T-cell (primary cell): ENCODE data around the gene OR51S1. TPM values are rescaled to one million over a fixed set of nuclear protein-coding genes. Genes with fewer than 3 reads are reported as not detected.
"Not testable (repeated sequence)": the region's sequence is repeated elsewhere in the genome, so short reads cannot be mapped to it uniquely, and the experiment has no call there.

Experiments
- ATAC-seq, 4 experiments: fragments of 200-7000 bp in 3 of 4; fragments of 150-1000 bp in 1 of 4; cut with Tn5 transposase; replicated peaks in 1 of 4; 1 replicate in 3 of 4; 2 replicates in 1 of 4; pipeline ENCODE4 v1.10.0; 2021; ENCODE audit warnings: moderate library complexity in 3 of 4, mild to moderate bottlenecking in 2 of 4, moderate number of reproducible peaks in 1 of 4
- CTCF ChIA-PET, 2 donors: fragments of 300-600 bp; sonication (Branson Sonifier 250); formaldehyde crosslinking; loops; one replicate each; lab custom pipeline; 2022; ENCODE audit warnings: antibody characterized with exemption in 2 of 2; lab: Charles Lee
- POLR2A ChIA-PET, 2 donors: fragments of 300-600 bp; sonication (Branson Sonifier 250); formaldehyde crosslinking; loops; one replicate each; lab custom pipeline; 2022; ENCODE audit warnings: antibody characterized with exemption in 2 of 2; lab: Charles Lee
- DNase-seq, 35 experiments: peaks; one replicate each; pipeline versions ENCODE4 v3.0.0 to v3.0.0-alpha.2; 2013 to 2023
- H3K27ac ChIP-seq: one replicate; pipeline ENCODE4 v1.5.1; 2013; ENCODE audit warnings: low read length
- H3K27me3 ChIP-seq, 2 experiments: replicated peaks in 1 of 2; 1 replicate in 1 of 2; 2 replicates in 1 of 2; pipeline versions ENCODE4 v1.6.1 to v1.7.0; 2013; ENCODE audit warnings: low read length in 1 of 2, mixed read lengths in 1 of 2; ENCODE audit not compliant: control insufficient read depth in 2 of 2, insufficient read depth in 2 of 2; ENCODE audit errors: extremely low read depth in 1 of 2
- H3K36me3 ChIP-seq, 2 donors: 1 replicate in 1 of 2; 2 replicates in 1 of 2; pipeline versions ENCODE4 v1.6.1 to v1.7.0; 2013; ENCODE audit warnings: low read length in 1 of 2; ENCODE audit not compliant: control insufficient read depth in 2 of 2, insufficient read depth in 1 of 2; ENCODE audit errors: extremely low read depth in 1 of 2
- H3K4me1 ChIP-seq, 2 experiments: 1 replicate in 1 of 2; 2 replicates in 1 of 2; pipeline versions ENCODE4 v1.6.1 to v1.7.0; 2013; ENCODE audit warnings: low read length in 2 of 2, mixed read lengths in 1 of 2; ENCODE audit not compliant: insufficient read depth in 2 of 2, control insufficient read depth in 1 of 2; ENCODE audit errors: extremely low read depth in 1 of 2
- H3K4me3 ChIP-seq, 2 donors: 1 replicate in 1 of 2; 2 replicates in 1 of 2; pipeline versions ENCODE4 v1.5.1 to v1.7.0; 2013; ENCODE audit warnings: mild to moderate bottlenecking in 2 of 2, low read length in 1 of 2, moderate library complexity in 1 of 2; ENCODE audit not compliant: control insufficient read depth in 1 of 2; ENCODE audit errors: extremely low read depth in 1 of 2
- H3K9me3 ChIP-seq: 2 replicates; pipeline ENCODE4 v1.7.0; 2013
- H3K27ac Mint-ChIP-seq, 2 donors: one replicate each; pipeline ENCODE4 v1.8.0; 2020 to 2021; ENCODE audit warnings: mild to moderate bottlenecking in 2 of 2, mixed read lengths in 2 of 2
- H3K27me3 Mint-ChIP-seq, 2 donors: one replicate each; pipeline ENCODE4 v1.8.0; 2021 to 2022; ENCODE audit warnings: mixed read lengths in 2 of 2
- H3K36me3 Mint-ChIP-seq: one replicate; pipeline ENCODE4 v1.8.0; 2021; ENCODE audit warnings: mixed read lengths
- H3K4me1 Mint-ChIP-seq, 3 donors: one replicate each; pipeline ENCODE4 v1.8.0; 2020 to 2022; ENCODE audit warnings: mixed read lengths in 3 of 3, mild to moderate bottlenecking in 1 of 3
- H3K4me3 Mint-ChIP-seq, 3 donors: one replicate each; pipeline ENCODE4 v1.8.0; 2020 to 2022; ENCODE audit warnings: mild to moderate bottlenecking in 3 of 3, mixed read lengths in 3 of 3, moderate library complexity in 3 of 3
- H3K9me3 Mint-ChIP-seq, 3 donors: one replicate each; pipeline ENCODE4 v1.8.0; 2020 to 2022; ENCODE audit warnings: mixed read lengths in 3 of 3
- WGBS: methylation state at CpG from one replicate; pipeline ENCODE4 v1.1.5; 2013; ENCODE audit warnings: missing lambda C conversion rate; ENCODE audit not compliant: insufficient coverage; 5-methylcytosine and 5-hydroxymethylcytosine counted together
- total RNA-seq, 35 experiments: library from RNA in 6 of 35; stranded (reverse) in 6 of 35; fragments of 120-200 nt in 1 of 35; gene quantifications; one replicate each; pipeline versions ENCODE4 v1.2.1 to v1.2.4 and lab custom pipeline; 2013 to 2026

Gene OR51S1
- total RNA-seq, 5 donors from 2014 or later (not counting 1 experiment from before 2014, with no cell fraction given): not detected

DNA sequence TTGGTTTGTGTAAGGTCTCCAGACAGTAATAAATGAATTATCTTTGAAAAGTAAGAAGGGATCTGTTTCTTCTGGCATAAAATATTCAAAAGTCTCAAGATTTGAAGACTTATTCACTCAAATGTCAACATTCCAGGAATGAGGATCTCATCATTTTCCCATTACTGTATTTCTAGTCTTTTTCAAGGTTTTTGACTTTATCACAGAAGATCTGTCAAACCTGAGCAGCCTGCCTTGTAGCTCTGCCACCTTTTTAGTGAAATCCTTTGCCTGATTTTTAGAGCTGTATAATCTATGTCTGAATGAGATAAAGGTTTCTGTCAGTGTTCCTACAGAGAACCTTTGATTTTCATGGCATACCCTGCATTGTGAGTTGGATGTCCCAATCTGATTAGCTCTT, 23.9 kb downstream of the OR51S1 start:
- ChIA-PET POLR2A (no interaction called here), CTCF (no interaction called here)
- Histone ChIP-seq H3K36me3 (no peaks in the 10 kb centered on the region), H3K4me1 (no peaks in the 10 kb centered on the region), H3K9me3 (no peaks in the 10 kb centered on the region), H3K4me3 (no peak overlapping the region), H3K27me3 (peaks cover 0 to 3% of the 10 kb centered on the region in 2 experiments), H3K27ac (no peak overlapping the region)
- no peak overlapping the region for H3K4me3 Mint-ChIP-seq
- DNase-seq (no peak), ATAC-seq (no peak)
- H3K27ac Mint-ChIP-seq: no peak overlapping the region
- H3K9me3 Mint-ChIP-seq: peaks cover 0 to 4% (median 0%) of the 10 kb centered on the region in 3 donors
- no peaks in the 10 kb centered on the region for H3K4me1 Mint-ChIP-seq
- H3K36me3 Mint-ChIP-seq: no peaks in the 10 kb centered on the region
- H3K27me3 Mint-ChIP-seq: peaks cover 0 to 23% of the 10 kb centered on the region in 2 donors

DNA sequence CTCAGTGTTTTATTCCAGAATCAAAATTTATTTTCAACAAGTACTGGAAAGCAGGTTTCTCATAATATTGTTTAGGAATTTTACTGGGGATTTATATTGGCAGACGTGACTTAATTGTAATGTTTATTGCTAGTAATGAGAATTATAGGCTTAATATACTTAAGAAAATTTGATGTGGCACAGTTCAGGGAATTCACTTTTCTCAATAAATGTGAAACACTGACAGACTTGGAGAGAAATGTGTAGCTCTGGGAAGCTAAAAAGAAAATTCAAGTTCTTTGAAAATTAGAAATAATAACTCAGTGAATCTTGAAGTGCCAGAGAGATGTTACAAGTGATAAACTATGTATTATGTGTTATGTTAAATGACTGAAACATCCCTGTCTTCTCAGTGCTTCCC, 28.0 kb downstream of the OR51S1 start, which contains the start of gene OR51F2:
Gene OR51F2 (plus strand): TSS at position 301 of the 400 bp plus-strand sequence. CDS start 101 bp downstream, outside the sequence.
- H3K9me3 Mint-ChIP-seq: peaks cover 0 to 4% (median 0%) of the 10 kb centered on the region in 3 donors

DNA sequence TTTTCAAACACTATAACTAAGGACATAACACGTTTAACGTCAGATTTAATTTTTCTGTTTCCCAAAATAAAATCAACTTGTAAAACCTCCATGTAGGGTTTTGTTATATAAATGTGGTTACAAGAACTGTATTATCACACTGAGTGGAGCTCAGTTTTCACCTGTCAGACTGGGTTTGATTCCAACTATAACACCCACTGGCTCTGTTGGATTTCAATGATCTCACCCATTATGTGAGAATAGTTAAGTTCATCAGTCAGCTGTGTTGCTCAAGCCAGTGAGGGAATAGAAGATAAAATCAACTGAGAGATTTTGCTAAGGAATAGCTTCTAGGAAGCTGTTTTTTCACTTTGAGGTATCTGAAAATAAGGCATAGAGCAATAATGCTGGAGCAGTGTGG, 39.8 kb downstream of the OR51S1 start:
- DNase-seq: no peak
- Histone ChIP-seq H3K9me3 (no peaks in the 10 kb centered on the region), H3K4me3 (no peak overlapping the region), H3K27ac (no peak overlapping the region), H3K36me3 (no peaks in the 10 kb centered on the region), H3K27me3 (no peaks in the 10 kb centered on the region), H3K4me1 (no peaks in the 10 kb centered on the region)
- Mint-ChIP-seq H3K9me3 (no peaks in the 10 kb centered on the region), H3K27me3 (peaks cover 2 to 3% of the 10 kb centered on the region in 2 donors), H3K36me3 (no peaks in the 10 kb centered on the region), H3K4me1 (no peaks in the 10 kb centered on the region), H3K27ac (no peak overlapping the region), H3K4me3 (no peak overlapping the region)
- ChIA-PET CTCF (no interaction called here), POLR2A (no interaction called here)
- WGBS: no CpG with 5 or more reads among the region's 2 CpGs
- ATAC-seq: no peak

More for the DNA sequence above, 28.0 kb downstream of the OR51S1 start, which contains the start of gene OR51F2:
- Histone ChIP-seq H3K4me3 (no peak within 1 kb of the TSS), H3K9me3 (no peaks in the 10 kb centered on the region), H3K4me1 (no peaks in the 10 kb centered on the region), H3K36me3 (no peaks in the 10 kb centered on the region), H3K27me3 (peaks cover 0 to 3% of the 10 kb centered on the region in 2 experiments), H3K27ac (no peak within 1 kb of the TSS)
- DNase-seq (no peak), ATAC-seq (no peak)
- CTCF ChIA-PET: no interaction called here
- no CpG with 5 or more reads among the region's 1 CpG for WGBS
- Mint-ChIP-seq H3K27me3 (peaks cover 0 to 23% of the 10 kb centered on the region in 2 donors), H3K4me3 (no peak within 1 kb of the TSS), H3K27ac (no peak within 1 kb of the TSS), H3K4me1 (no peaks in the 10 kb centered on the region), H3K36me3 (no peaks in the 10 kb centered on the region)
- POLR2A ChIA-PET: no interaction called here

DNA sequence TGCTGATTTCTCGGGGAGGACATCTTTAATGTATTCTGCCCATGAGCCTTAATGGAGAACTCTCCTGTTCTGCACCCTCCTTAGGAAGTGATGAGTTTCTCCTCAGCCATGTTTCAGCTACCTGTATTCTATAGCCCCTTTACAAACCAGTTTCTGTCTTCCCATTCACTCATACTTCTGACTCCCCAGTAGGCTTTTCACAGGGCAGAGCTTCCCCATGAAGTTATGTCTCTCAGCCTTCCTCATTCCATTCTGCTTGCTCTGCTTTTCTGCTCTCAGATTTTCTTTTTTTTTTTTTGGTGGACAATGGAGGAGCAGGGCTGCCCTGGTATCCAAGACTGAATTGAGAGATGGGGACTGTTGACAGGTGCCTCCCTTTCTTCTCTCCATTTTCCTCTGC, 40.5 kb downstream of the OR51S1 start:
- CTCF ChIA-PET: no interaction called here

DNA sequence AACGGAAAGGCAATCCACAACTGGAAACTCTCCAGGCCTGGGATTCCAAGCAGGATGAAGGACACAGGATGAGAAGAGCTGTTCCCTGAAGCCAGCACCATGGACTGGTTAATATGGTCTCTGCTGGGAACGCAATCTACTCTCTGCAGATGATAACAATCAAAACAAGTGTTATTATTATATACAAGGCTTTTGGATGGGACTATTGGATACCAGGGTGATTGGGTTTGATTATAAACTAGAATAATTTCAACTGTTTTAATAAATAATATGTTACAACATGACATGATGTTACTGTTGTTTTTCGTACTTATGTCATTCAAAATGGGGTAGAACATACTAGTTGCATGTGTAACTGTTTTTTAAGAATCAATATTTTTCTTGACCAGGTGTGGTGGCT, 44.7 kb downstream of the OR51S1 start, which contains the start of gene OR52R1:
Gene OR52R1 (minus strand): TSS at position 101 of the 400 bp plus-strand sequence. CDS start 0 bp downstream, at position 101.
- peaks cover 0 to 8% of the 10 kb centered on the region in 2 donors for H3K27me3 Mint-ChIP-seq

More for the DNA sequence above, 40.5 kb downstream of the OR51S1 start:
- ATAC-seq: no peak
- Mint-ChIP-seq H3K4me3 (no peak overlapping the region), H3K27ac (no peak overlapping the region), H3K9me3 (peaks cover 0 to 7% (median 0%) of the 10 kb centered on the region in 3 donors), H3K27me3 (peaks cover 2 to 7% of the 10 kb centered on the region in 2 donors), H3K4me1 (no peaks in the 10 kb centered on the region), H3K36me3 (no peaks in the 10 kb centered on the region)
- H3K36me3 ChIP-seq: no peaks in the 10 kb centered on the region
- no peak overlapping the region for H3K4me3 ChIP-seq
- WGBS: no CpG with 5 or more reads among the region's 1 CpG
- H3K27me3 ChIP-seq: no peaks in the 10 kb centered on the region
- H3K9me3 ChIP-seq: no peaks in the 10 kb centered on the region
- no peak for DNase-seq
- H3K27ac ChIP-seq: no peak overlapping the region
- POLR2A ChIA-PET: no interaction called here
- H3K4me1 ChIP-seq: no peaks in the 10 kb centered on the region

DNA sequence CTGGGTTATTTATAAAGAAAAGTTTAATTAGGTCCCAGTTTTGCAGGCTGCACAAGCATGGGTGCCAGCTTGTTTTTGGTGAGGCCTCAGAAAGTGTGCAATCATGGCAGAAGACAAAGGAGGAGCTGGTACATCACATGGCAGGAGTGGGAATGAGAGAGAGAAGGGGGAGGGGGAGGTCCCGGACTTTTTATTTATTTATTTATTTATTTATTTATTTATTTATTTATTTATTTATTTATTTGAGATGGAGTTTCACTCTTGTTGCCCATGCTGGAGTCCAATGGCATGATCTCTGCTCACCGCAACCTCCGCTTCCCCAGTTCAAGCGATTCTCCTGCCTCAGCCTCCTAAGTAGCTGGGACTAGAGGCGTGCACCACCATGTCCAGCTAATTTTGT, 47.7 kb downstream of the OR51S1 start:
- H3K27me3 Mint-ChIP-seq: peaks cover 0 to 10% of the 10 kb centered on the region in 2 donors
- H3K27ac Mint-ChIP-seq, H3K27me3 ChIP-seq, H3K36me3 ChIP-seq, H3K4me1 Mint-ChIP-seq, POLR2A ChIA-PET, H3K36me3 Mint-ChIP-seq, H3K27ac ChIP-seq, DNase-seq, H3K4me3 ChIP-seq, CTCF ChIA-PET, H3K9me3 ChIP-seq, H3K9me3 Mint-ChIP-seq, H3K4me1 ChIP-seq, ATAC-seq, H3K4me3 Mint-ChIP-seq: not testable (repeated sequence)
- WGBS: 88% methylated on average over 3 of the region's 5 CpGs

More for the DNA sequence above, 44.7 kb downstream of the OR51S1 start, which contains the start of gene OR52R1:
- ATAC-seq (no peak), DNase-seq (no peak)
- Mint-ChIP-seq H3K27ac (no peak within 1 kb of the TSS), H3K9me3 (peaks cover 0 to 10% (median 0%) of the 10 kb centered on the region in 3 donors), H3K4me3 (no peak within 1 kb of the TSS), H3K4me1 (no peaks in the 10 kb centered on the region), H3K36me3 (no peaks in the 10 kb centered on the region)
- CTCF ChIA-PET: no interaction called here
- POLR2A ChIA-PET: no interaction called here
- H3K27me3 ChIP-seq: peaks cover 0 to 5% of the 10 kb centered on the region in 2 experiments
- no peaks in the 10 kb centered on the region for H3K36me3 ChIP-seq
- WGBS: no CpG with 5 or more reads among the region's 3 CpGs
- H3K4me1 ChIP-seq: no peaks in the 10 kb centered on the region
- H3K9me3 ChIP-seq: no peaks in the 10 kb centered on the region
- H3K4me3 ChIP-seq: no peak within 1 kb of the TSS
- H3K27ac ChIP-seq: no peak within 1 kb of the TSS
